Left renal pelvis (tissue), 4 donors: Measurements from ENCODE around the gene RIMKLB. TPM values are rescaled to one million over a fixed set of nuclear protein-coding genes. Genes with fewer than 3 reads are reported as not detected.
"Not testable (repeated sequence)": the region's sequence is repeated elsewhere in the genome, so short reads cannot be mapped to it uniquely, and the experiment has no call there.

ENCODE experiments used
- DNase-seq, 4 donors: peaks; one replicate each; pipeline ENCODE4 v3.0.0-alpha.2; 2013; ENCODE audit warnings: low read depth in 4 of 4, low spot score in 3 of 4
- polyA plus RNA-seq, 4 donors: library from polyadenylated mRNA; unstranded; fragments of 120-200 nt; gene quantifications; one replicate each; pipeline ENCODE4 v1.2.1, GENCODE V29; 2013; ENCODE audit not compliant: insufficient read length in 4 of 4

The RIMKLB gene
- polyA plus RNA-seq, 4 donors = 90.3 to 130 (median 107) TPM

- DNase-seq = not testable (repeated sequence)
These were observed 64.9 kb downstream of the RIMKLB start for GRCh38 chr12:8762701-8763100.

GRCh38 chr12:8766121-8766520, 68.3 kb downstream of the RIMKLB start:
- DNase-seq = not testable (repeated sequence)

GRCh38 chr12:8770499-8770898, 72.7 kb downstream of the RIMKLB start:
- no peak for DNase-seq

- DNase-seq = no peak
These were observed 73.3 kb downstream of the RIMKLB start for GRCh38 chr12:8771072-8771471.

- peak in 1 of 4 donors; percentile 6 for DNase-seq
These were observed 75.7 kb downstream of the RIMKLB start for GRCh38 chr12:8773461-8773860.

GRCh38 chr12:8779281-8779680, 81.5 kb downstream of the RIMKLB start:
- DNase-seq = no peak

GRCh38 chr12:8779862-8780261, 82.1 kb downstream of the RIMKLB start:
- DNase-seq = no peak

- peak in 1 of 4 donors; percentile 2 for DNase-seq
These were observed 82.6 kb downstream of the RIMKLB start for GRCh38 chr12:8780389-8780788.

- no peak for DNase-seq
These were observed 83.8 kb downstream of the RIMKLB start for GRCh38 chr12:8781381-8782127.

GRCh38 chr12:8784290-8784888, 86.6 kb downstream of the RIMKLB start:
- no peak for DNase-seq

- DNase-seq = no peak
These were observed 87.7 kb downstream of the RIMKLB start for GRCh38 chr12:8785499-8785898.

- not testable (repeated sequence) for DNase-seq
These were observed 89.4 kb downstream of the RIMKLB start for GRCh38 chr12:8787206-8787605.

- DNase-seq = not testable (repeated sequence)
These were observed 90.9 kb downstream of the RIMKLB start for GRCh38 chr12:8788706-8789105.

- DNase-seq = not testable (repeated sequence)
These were observed 91.7 kb downstream of the RIMKLB start for GRCh38 chr12:8789341-8790013.

GRCh38 chr12:8793226-8793625, 95.4 kb downstream of the RIMKLB start:
- DNase-seq = not testable (repeated sequence)

- not testable (repeated sequence) for DNase-seq
These were observed 96.8 kb downstream of the RIMKLB start for GRCh38 chr12:8794611-8795010.

GRCh38 chr12:8796831-8797626, 99.2 kb downstream of the RIMKLB start:
- no peak for DNase-seq

- not testable (repeated sequence) for DNase-seq
These were observed 103.4 kb downstream of the RIMKLB start for GRCh38 chr12:8801213-8801612.

GRCh38 chr12:8804833-8805232, 107.0 kb downstream of the RIMKLB start:
- not testable (repeated sequence) for DNase-seq

- DNase-seq = not testable (repeated sequence)
These were observed 107.7 kb downstream of the RIMKLB start for GRCh38 chr12:8805487-8805886.

- not testable (repeated sequence) for DNase-seq
These were observed 109.3 kb downstream of the RIMKLB start for GRCh38 chr12:8807084-8807483.
